Stimulated activated CD8-positive, alpha-beta memory T cell treated with anti-CD3 and anti-CD28 coated beads, Interleukin-7, amount 100 ng/mL, for 48 hours (primary cell): ENCODE results near the gene ERVMER34-1.

Experiments used
- DNase-seq, 2 donors: peaks; one replicate each; pipeline ENCODE4 v3.0.0-alpha.2; 2020; ENCODE audit warnings: low read depth in 1 of 2; ENCODE audit errors: extremely low read depth in 1 of 2

The ERVMER34-1 gene

GRCh38 chr4:52750819-52751486 lies at the start of gene ERVMER34-1:
Gene ERVMER34-1 (minus strand): TSS chr4:52751425. CDS start chr4:52745520, 5,905 bp downstream.
- DNase-seq: no peak

- no peak for DNase-seq
Observed at GRCh38 chr4:52799813-52800212, 48.6 kb upstream of the ERVMER34-1 start.

GRCh38 chr4:52795533-52795932 lies 44.3 kb upstream of the ERVMER34-1 start:
- no peak for DNase-seq

- no peak for DNase-seq
Observed at GRCh38 chr4:52791936-52792335, 40.7 kb upstream of the ERVMER34-1 start.

- DNase-seq: no peak
Observed at GRCh38 chr4:52789774-52790173, 38.5 kb upstream of the ERVMER34-1 start.

GRCh38 chr4:52788806-52789205 lies 37.6 kb upstream of the ERVMER34-1 start:
- DNase-seq: no peak

GRCh38 chr4:52783069-52783468 lies 31.8 kb upstream of the ERVMER34-1 start:
- DNase-seq: no peak

- no peak for DNase-seq
Observed at GRCh38 chr4:52780617-52781354, 29.6 kb upstream of the ERVMER34-1 start.

GRCh38 chr4:52780206-52780605 lies 29.0 kb upstream of the ERVMER34-1 start:
- no peak for DNase-seq

GRCh38 chr4:52760256-52760655 lies 9.0 kb upstream of the ERVMER34-1 start:
- DNase-seq: no peak

- DNase-seq: no peak
Observed at GRCh38 chr4:52755426-52755825, 4.2 kb upstream of the ERVMER34-1 start.

GRCh38 chr4:52752936-52753335 lies 1.7 kb upstream of the ERVMER34-1 start:
- DNase-seq: no peak

GRCh38 chr4:52751487-52751911 lies 274 bp upstream of the ERVMER34-1 start:
- no peak for DNase-seq

GRCh38 chr4:52750213-52750612 lies 1.0 kb downstream of the ERVMER34-1 start:
- DNase-seq: no peak

GRCh38 chr4:52748432-52748831 lies 2.8 kb downstream of the ERVMER34-1 start:
- DNase-seq: no peak

- DNase-seq: no peak
Observed at GRCh38 chr4:52744588-52744987, 6.6 kb downstream of the ERVMER34-1 start.

GRCh38 chr4:52743444-52744019 lies 7.7 kb downstream of the ERVMER34-1 start:
- no peak for DNase-seq

- no peak for DNase-seq
Observed at GRCh38 chr4:52729586-52729985, 21.6 kb downstream of the ERVMER34-1 start.

- no peak for DNase-seq
Observed at GRCh38 chr4:52728691-52729240, 22.5 kb downstream of the ERVMER34-1 start.

- DNase-seq: no peak
Observed at GRCh38 chr4:52726826-52727580, 24.2 kb downstream of the ERVMER34-1 start.
